Measurements from ENCODE around the gene NTMT1.
"Not testable (repeated sequence)": the region's sequence is repeated elsewhere in the genome, so short reads cannot be mapped to it uniquely, and the experiment has no call there.

NTMT1 gene

DNA sequence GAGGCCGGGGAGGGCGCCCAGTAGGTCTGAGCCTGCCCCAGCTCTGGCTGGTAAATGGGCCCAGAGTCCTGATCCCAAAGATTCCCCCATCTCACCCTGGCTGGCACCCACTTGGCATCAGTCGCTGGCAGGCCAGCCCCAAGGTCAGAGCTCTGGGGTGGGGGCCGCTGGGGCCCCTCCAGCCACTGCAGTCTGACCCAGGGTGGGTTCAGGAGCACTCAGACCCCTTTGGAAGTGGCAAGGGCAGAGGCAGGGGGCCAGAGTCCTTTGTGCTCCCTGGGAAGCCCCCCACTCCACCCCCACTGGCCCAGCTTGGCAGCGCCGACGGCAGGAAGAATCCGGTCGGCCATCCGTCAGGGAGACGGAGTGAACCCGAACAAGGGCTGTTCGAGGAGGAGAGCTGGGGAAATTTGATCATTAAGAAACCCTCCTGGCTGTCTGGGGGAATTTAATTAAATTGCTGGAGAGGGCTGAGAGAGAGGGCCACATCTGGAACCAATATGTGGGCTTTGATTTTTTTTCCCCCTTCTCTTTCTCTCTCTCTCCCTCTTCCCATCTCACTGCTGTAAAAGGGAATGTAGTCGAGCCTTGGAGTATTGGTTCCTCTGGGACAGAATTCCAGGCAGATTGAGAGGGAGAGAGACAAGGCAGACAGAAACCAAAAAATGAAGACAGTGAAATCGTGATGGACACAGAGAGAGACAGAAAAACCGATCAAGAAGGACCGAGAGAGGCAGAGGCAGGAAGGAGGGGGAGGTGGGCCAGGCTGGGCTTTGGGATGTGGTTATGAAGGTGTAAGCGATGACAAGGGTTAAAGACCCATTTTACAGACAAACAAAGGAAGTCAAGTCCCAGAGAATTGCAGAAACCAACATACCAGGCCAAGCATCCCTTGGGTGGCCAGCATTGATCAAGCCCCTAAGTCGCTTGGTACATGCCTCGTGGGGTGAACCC lies 24.0 kb downstream of the NTMT1 start:
- DNase-seq (ENCODE audit: low read depth in 1 of 2, low spot score in 1 of 2) = no peak

DNA sequence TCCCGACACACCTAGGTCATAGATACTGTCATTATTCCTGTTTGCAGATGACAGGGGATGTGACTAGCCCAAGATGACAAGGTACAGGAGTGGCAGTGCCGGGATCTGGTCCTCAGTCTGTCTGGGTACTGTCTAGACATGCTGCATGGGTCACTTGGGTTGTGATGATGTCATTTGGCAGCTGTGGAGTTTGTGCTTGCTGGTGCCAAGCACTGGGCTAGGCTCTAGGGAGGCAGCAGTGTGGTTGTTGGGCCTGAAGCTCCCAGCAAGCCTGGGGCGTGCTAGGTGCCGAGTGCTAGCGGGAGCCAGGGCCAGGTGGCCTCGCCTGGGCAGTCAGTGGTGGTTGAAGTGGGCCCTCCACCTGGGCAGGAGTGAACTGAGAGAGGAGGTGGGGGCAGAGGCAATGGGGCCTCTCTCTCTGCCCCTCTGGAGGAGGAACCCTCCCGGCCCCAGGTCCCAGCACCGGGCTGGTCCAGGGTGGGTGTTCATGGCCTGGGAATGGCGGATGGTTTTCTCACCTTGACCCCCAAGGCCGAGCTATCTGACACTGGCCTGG lies 24.8 kb downstream of the NTMT1 start:
- no peak for DNase-seq (ENCODE audit: low read depth in 1 of 2, low spot score in 1 of 2)

DNA sequence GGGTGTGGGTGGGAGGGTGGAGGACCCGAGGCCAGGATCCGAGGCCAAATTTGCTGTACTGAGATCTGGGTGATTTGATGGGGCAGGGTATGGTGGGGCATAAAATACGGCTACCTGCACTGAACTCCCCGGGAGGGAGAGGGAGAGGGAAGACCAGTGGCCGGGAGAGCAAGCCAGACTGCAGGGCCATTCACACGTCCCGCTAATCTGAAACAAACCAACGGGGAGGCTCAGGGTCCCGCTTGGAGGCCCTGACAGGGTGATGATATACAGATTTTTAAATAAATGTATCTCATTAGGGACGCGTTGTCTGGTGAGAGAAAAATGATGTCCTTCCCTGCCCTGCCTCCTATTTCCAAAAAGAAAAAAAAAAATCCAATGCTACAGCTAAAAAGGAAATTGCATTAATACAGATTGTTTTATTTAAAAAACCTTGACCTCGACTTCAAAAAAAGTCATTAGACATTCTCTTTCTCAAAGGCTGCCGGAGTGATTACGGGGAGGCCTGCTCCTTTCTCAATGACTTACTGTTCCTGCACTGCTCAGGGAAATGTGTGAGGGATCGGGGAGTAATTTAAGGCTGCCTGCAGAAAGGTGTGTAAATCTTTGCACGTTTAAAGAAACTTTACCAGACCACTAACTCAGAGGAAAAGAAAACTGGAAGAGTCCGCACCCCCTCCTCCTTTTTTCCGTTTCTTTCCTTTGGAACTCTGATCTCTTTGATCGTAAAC lies 28.0 kb downstream of the NTMT1 start:
- no peak for DNase-seq (ENCODE audit: low read depth in 1 of 2, low spot score in 1 of 2)

DNA sequence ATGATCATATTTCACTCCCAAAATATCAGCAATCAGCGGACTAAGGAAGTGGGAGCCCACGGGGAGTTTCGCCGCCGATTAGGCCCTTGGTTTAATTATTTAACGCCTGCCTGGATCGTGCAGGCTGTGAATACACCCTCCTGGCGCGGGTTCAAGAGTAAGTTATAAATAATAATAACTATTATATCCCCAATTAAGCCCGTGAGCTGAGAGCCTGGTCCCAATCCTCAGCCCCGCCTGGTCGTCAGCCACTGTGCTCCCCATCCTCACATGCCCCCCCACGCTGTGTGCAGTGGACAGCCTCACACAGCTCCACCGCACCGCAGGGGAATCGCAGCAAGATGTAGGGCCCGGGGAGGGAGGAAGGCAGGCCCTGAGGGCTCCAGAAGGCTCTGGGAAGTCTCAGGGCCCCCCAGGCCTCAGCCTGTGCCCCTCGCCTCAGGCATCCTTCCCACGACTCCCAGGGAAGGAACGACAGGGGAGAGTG lies 28.6 kb downstream of the NTMT1 start:
- no peak for DNase-seq (ENCODE audit: low read depth in 1 of 2, low spot score in 1 of 2)

DNA sequence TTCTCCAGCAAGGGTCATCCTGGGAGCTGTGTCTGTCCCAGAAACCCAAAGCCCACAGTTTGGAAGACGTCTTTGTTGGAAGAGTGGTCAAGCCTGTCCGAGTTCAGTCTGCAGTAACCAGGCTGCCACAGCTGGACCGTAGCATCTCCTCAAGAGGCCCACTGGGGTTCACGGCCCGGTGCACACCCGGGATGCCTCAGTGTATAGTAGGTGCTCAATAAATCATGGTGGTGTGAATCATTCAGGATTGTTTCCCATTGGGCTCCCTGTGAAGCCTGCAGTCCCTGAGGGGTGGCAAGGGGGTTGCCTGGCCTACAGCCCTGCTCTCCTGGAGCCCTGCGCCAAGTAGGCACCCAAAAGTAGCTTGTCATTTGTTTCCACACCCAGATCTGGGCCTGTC lies 29.2 kb downstream of the NTMT1 start:
- no peak for DNase-seq (ENCODE audit: low read depth in 1 of 2, low spot score in 1 of 2)

DNA sequence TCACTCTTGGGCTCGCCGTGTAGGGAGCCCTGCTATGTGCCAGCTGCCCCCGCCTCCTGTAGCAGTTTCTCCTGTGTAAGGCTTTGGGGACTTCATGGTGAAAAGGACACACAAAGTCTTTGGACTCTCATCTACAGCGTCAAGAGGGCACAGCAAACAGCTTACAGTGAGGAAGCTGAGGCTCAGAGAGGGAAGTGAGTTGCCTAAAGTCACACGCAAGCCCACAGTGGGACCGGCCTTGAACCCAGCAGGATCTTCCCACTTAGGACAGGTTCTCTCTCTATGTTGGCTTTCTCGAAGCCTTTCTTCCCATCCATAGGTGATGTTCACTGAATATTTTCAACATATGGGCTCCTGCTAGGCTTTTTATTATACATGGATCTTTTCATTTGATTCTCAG lies 29.7 kb downstream of the NTMT1 start:
- DNase-seq (ENCODE audit: low read depth in 1 of 2, low spot score in 1 of 2) = no peak

DNA sequence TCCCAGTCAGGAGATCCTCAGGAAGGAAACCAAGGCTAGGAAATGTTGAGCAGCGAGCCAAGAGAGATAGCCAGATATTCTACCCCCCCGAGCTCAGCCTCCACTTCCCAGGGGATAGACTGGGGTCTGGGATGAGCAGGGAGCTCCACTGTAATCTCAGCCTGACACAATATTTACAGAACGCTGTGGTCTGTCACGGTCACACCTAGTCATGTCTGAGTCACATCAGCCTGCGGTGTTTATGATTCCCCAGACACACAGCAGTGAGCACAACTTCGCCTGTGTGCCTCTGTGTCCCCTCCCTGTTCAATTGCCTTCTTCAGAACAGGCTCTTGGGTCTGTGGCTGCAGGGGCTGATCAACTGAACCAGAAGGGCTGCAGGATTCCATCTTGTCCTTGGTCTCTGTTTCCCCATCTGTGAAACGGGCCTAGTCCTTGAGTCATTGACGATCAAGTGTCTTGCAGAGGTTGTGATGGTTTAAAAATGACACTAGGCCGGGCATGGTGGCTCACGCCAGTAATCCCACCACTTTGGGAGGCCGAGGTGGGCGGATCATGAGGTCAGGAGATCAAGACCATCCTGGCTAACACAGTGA lies 30.9 kb downstream of the NTMT1 start:
- DNase-seq (ENCODE audit: low read depth in 1 of 2, low spot score in 1 of 2) = no peak

DNA sequence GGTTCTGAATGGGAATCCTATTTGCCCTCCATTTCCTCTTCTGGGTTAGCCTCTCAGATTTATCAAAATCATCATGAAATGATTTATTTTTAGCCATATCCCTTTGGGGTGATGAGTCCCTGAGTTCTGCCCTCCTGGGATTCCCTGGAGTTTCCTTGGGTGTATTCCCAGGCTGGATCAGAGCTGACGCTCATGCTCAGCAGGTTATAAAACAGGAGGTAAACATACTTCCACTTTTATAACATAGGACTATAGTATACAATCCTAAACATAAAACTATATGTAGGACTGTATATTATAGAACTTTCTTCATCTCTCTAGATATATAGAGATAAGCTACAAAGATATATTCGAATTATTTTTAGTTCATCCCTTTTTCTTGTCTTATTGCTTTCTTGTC lies 35.1 kb downstream of the NTMT1 start:
- no peak for DNase-seq (ENCODE audit: low read depth in 1 of 2, low spot score in 1 of 2)

DNA sequence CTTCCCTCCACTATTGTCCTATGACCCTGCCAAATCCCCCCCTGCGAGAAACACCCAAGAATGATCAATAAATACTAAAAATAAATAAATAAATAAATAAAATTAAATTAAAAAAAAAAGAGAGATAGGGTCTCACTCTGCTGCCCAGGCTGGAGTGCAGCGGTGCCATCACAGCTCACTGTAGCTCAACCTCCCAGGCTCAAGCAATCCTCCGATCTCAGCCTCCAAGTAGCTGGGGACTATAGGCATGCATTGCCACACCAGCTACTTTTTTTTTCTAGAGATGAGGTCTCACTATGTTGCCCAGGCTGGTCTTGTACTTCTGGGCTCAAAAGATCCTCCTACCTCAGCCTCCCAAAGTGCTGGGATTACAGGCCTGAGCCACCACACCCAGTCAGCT lies 36.3 kb downstream of the NTMT1 start:
- DNase-seq (ENCODE audit: low read depth in 1 of 2, low spot score in 1 of 2) = not testable (repeated sequence)

DNA sequence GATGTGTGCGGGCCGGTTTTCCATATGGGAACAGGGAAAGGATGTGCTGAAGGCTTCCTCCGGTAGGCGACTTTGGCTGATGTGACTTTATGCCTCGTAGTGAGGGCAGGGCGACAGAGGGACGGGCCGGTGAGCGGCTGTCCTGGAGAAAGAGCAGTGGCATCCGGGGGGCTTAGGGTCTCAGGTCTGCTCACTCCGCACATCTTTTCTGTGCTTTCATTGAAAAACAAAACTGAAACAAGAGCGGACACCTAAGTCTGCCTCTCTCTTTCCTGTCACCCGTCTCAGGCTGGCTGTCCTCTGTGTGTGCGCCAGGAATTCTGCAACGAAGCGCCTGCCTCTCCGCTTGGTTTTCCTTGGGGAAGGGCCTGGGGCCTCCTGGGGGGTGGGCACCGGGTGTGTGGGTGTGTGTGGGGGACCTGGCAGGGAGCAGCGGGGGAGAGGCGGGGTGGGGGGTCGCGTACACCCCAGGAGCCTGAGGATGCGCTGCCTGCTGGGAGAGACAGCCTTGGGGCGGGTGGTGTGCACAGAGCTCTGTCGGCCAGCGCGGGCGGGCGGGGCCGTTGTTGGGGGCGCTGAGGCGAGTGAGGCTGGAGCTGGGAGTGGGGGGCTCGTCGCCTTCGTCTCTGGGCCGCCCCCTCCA lies 38.9 kb downstream of the NTMT1 start:
- DNase-seq (ENCODE audit: low read depth in 1 of 2, low spot score in 1 of 2) = no peak

DNA sequence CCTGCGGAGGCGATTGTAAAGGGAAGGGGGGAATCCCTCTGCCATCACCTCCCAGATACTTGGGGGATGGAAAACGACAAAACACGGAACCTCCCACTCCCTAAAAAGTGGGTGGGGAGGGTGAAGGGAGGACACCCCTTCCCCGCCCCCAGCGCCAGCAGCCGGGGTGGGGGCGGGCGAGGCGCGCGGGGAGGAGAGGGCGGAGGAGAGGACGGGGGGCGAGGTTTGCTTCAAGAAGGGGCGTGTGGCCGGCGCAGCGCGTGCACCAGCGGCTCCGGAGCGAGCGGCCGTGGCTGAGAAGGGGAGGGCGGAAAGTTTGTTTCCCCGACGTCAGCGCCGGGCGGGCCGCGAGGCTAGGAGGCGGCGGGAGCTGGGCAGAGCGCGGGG lies 39.4 kb downstream of the NTMT1 start, which contains the start of gene PRRX2:
TSS of gene PRRX2 (plus strand) at position 259 of the 387 bp plus-strand sequence. CDS start 221 bp downstream, outside the sequence.
- no peak for DNase-seq (ENCODE audit: low read depth in 1 of 2, low spot score in 1 of 2)

DNA sequence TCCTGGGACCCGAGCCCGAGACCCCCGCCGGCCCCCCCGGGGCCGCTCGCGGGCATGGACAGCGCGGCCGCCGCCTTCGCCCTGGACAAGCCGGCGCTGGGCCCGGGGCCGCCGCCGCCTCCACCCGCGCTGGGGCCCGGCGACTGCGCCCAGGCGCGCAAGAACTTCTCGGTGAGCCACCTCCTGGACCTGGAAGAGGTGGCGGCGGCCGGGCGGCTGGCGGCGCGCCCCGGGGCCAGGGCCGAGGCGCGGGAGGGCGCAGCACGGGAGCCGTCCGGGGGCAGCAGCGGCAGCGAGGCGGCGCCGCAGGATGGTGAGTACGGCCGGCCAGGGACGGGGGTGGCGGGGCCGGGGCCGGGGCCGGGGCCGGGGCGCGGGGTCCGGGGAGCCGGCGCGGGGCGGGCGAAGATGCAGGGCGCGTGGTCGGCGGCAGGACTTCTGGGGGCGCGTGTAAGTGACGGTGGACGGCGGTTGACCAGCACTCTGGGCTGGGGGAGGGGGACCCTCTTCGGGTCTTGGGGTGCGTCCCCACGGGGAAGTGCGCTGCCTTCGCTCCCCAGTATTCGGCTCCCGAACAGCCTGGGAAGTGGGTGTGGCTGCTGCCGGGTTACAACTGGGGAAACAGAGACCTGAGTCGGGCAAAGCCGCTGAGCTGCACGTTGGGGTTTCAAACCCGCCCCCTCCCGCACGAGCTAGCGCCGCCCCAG lies 40.0 kb downstream of the NTMT1 start:
- no peak for DNase-seq (ENCODE audit: low read depth in 1 of 2, low spot score in 1 of 2)

DNA sequence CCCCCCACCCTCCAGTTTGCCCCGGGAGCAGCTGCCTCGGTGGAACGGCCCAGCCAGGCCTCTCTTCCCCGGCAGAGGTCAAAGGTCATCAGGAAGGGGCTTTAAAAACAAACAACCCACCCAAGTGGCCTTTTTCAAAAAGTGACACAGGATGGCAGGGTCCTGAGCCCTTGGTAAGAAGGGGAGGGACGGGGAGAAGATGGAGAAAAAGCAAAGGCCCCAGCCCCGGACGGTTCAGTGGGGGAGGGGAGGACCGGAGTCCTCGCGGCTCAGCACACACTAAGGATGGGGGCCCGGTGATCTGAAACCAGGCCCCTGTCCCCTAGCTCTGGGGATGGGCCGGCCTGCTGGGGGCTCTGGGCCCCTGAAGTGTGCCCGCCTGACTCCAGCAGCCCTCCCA lies 40.6 kb downstream of the NTMT1 start:
- no peak for DNase-seq (ENCODE audit: low read depth in 1 of 2, low spot score in 1 of 2)

DNA sequence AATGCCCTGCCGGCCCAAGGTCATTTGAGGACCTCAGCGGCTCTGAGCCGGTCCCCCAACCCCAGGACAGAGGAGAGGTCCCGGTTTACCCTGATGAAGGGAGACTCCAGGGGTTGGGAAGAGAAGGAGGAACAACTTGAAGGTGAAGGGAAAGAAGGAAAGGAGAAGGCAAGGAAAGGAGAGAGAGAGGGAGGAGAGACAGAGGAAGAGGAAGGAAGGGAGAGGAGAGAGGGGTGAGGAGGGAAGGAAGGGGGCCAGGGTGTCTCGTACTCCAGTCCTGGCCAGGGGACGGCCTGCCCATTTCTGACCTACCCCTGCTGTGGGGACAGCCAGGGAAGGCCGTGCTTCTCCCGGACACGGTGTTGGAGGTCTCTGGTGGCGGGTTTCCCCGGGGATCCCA lies 41.4 kb downstream of the NTMT1 start:
- DNase-seq (ENCODE audit: low read depth in 1 of 2, low spot score in 1 of 2) = no peak

DNA sequence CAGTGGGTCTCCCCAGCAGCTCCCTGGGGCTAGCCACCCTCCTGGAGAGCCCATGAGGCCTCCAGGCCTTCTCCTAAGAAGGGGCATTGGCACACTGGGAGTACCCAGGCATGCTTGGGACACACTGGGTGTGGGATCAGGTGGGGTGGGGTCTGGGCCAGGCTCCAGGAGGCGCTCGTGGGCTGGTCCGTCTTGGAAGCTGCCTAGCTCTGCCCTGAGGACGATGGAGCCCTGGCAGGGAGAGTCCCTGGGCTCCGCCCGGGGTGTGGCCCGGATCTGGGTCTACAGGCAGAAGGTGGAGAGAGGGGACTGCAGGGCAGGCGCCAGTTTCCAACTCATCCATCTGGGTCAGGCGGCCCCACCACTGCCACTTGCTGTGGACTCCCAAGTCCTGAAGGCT lies 41.9 kb downstream of the NTMT1 start:
- DNase-seq (ENCODE audit: low read depth in 1 of 2, low spot score in 1 of 2) = no peak

DNA sequence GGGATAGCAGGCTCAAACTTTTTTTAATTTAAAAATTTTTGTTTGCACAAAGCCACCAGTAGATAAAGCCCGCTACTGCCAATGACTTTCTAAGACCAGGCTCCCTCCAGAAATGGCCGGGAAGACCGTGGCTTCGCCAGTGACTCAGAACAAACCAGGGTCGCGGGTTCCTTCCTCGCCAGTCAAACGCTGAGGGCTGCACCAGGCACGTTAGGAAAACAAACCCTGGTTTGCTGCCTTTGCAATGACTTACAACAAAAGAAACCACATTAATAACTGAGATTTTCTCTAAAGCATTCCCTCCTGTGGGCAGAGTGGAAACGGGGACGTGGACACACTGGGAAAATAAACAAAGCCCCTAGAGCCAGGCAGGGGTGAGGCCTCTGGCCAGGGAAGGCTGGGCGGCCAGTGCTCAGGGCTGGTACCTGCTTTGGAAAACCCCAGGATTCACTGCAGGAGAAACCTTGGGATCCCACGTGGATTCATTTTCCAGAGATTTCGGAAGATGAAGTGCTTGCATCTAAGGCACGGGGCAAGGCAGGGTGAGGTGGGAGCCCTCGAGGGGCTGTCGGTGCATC lies 43.3 kb downstream of the NTMT1 start:
- no peak for DNase-seq (ENCODE audit: low read depth in 1 of 2, low spot score in 1 of 2)

DNA sequence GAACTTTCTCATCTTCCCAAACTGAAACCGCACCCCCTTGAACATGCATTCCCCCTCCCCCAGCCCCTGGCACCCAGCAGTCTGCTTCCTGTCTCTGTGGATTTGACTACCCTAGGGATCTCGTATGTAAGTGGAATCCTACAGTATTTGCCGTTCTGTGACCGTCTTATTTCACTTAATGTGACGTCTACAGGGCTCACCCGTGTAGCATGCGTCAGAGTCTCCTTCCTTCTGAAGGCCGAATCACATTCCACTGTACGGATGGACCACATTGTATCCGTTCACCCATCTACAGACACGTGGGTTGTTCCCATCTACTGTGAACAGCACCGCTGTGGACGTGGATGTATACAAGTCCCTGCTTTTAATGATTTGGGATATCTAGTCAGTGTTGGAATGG lies 44.0 kb downstream of the NTMT1 start:
- no peak for DNase-seq (ENCODE audit: low read depth in 1 of 2, low spot score in 1 of 2)

DNA sequence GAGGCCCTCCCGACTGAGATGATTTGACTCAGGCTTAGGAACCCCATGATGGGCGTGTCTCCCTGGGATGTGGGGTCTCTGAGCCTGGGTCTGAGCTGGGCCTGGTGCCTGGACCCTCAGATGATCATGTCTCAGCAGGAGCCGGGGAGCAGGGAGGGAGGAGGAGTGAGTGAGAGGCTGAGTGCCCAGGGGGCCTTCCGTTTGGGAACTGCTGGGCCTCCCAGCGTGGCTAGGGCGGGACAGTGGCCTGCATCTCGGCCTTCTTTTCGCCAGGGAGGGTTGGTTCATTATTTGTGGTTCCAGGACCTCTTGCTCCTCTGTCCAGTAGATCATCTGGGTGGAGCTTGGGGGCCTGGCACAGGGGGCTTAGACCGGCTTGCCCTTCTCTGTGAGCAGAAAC lies 45.1 kb downstream of the NTMT1 start:
- DNase-seq (ENCODE audit: low read depth in 1 of 2, low spot score in 1 of 2) = no peak

DNA sequence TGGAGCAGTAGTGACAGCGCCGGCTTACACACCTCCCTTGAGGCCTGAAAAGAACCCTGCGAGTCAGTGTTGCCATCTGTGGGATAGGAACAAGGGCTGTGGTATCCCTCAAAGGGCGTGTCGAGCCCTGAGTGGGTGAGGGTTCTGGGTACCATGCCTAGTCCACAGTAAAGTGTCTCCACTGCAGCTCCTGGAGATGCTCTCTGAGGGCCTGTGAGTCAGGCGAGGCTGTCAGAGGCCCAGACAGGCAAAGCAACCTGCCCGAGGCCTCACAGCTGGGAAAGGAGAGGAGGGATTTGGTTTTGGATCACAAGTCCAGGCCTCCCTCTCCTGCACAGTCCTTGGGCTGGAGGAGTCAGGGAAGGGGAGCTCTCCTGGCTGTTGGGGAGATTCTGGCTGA lies 45.6 kb downstream of the NTMT1 start:
- no peak for DNase-seq (ENCODE audit: low read depth in 1 of 2, low spot score in 1 of 2)

DNA sequence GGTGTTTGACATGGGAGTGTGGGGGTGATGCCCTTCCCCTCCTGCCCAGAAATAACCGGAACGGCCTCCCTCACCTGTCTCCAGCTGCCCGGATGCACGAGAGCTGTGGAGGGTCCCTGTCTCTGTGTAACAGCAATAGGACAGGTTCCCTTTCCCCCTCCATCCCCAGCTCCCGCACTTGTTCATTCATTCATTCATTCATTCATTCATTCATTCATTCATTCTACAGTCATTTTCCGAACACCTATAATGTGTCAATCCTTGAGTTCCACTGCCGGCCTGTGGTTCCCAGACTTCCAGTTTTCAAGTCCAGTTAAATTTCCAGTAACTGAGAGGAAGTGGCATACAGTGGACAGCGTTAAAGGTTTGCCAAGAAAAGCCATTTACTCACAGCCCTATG lies 46.7 kb downstream of the NTMT1 start:
- DNase-seq (ENCODE audit: low read depth in 1 of 2, low spot score in 1 of 2) = no peak
